K562 (cell line): Measurements from ENCODE around the gene TSHB. TPM values are rescaled to one million over a fixed set of nuclear protein-coding genes. Genes with fewer than 3 reads are reported as not detected.

ENCODE experiments used
- BDP1 ChIP-seq: IDR thresholded peaks from 3 replicates; pipeline ENCODE4 v1.6.1; 2011; ENCODE audit not compliant: insufficient read length, insufficient read depth
- BRD9 ChIP-seq: fragments of 450-650 bp; IDR thresholded peaks from 2 replicates; pipeline ENCODE4 v1.6.1; 2018; ENCODE audit warnings: low read depth; ENCODE audit not compliant: partially characterized antibody
- COPS2 ChIP-seq: fragments of 450-650 bp; conservative IDR thresholded peaks from 2 replicates; pipeline ENCODE4 v1.6.1; 2016; ENCODE audit warnings: mild to moderate bottlenecking, moderate library complexity
- DIDO1 ChIP-seq: fragments of 450-650 bp; IDR thresholded peaks from 2 replicates; pipeline ENCODE4 v1.6.1; 2016; ENCODE audit warnings: low read depth, missing biosample characterization, missing genetic modification characterization
- HNRNPUL1 ChIP-seq: fragments of 200-400 bp; formaldehyde crosslinking; IDR thresholded peaks from 2 replicates; pipeline ENCODE4 v1.6.1; 2017; ENCODE audit warnings: low read length
- REST ChIP-seq, 2 experiments: fragments of 450-650 bp; formaldehyde crosslinking in 1 of 2; IDR thresholded peaks; 2 replicates each; pipeline versions ENCODE4 v1.4.0 to v1.6.1; 2014 to 2020; ENCODE audit warnings: mild to moderate bottlenecking in 2 of 2, borderline replicate concordance in 1 of 2, low read depth in 1 of 2
- SMAD1 ChIP-seq: fragments of 150-350 bp; IDR thresholded peaks from 2 replicates; pipeline ENCODE4 v1.6.1; 2014; ENCODE audit warnings: low read length, low read depth; ENCODE audit not compliant: partially characterized antibody
- TFE3 ChIP-seq: fragments of 450-650 bp; formaldehyde crosslinking; IDR thresholded peaks from 2 replicates; pipeline ENCODE4 v1.4.0; 2020; ENCODE audit warnings: mild to moderate bottlenecking, mixed read lengths
- XRCC4 ChIP-seq: IDR thresholded peaks from one replicate; pipeline ENCODE4 v1.6.1; 2011; ENCODE audit not compliant: insufficient read depth, insufficient read length; ENCODE audit errors: extremely low read depth
- YY1 ChIP-seq, 3 experiments: IDR thresholded peaks; 2 replicates each; pipeline ENCODE4 v1.6.1; 2011; ENCODE audit warnings: low read length in 2 of 3, mild to moderate bottlenecking in 2 of 3, moderate library complexity in 2 of 3, borderline replicate concordance in 1 of 3, control low read depth in 1 of 3, low read depth in 1 of 3; ENCODE audit not compliant: insufficient read depth in 3 of 3, insufficient replicate concordance in 2 of 3, control insufficient read depth in 1 of 3, insufficient read length in 1 of 3; ENCODE audit errors: extremely low read depth in 1 of 3
- ZNF232 ChIP-seq: sonication (generic); formaldehyde crosslinking; IDR thresholded peaks from 2 replicates; pipeline ENCODE4 v1.8.0; 2022; ENCODE audit warnings: mild to moderate bottlenecking, missing genetic modification reagents
- ZNF766 ChIP-seq: fragments of 200-800 bp; sonication (Bioruptor generic); conservative IDR thresholded peaks from 2 replicates; pipeline ENCODE4 v1.6.1; 2016; ENCODE audit warnings: missing genetic modification characterization, missing compliant biosample characterization
- ZNF79 ChIP-seq: fragments of 250-450 bp; sonication (Bioruptor Pico); IDR thresholded peaks from 2 replicates; pipeline ENCODE4 v1.4.0; 2020; ENCODE audit warnings: low read depth, mild to moderate bottlenecking, moderate library complexity
- polyA plus RNA-seq, 8 experiments: library from polyadenylated mRNA; depleted of rRNA in 4 of 8; stranded (reverse) in 5 of 8; unstranded in 3 of 8; fragments of >200 nt; fragmentation: Nextera tagmentation in 2 of 8; fragmentation: Illumina TruSeq in 1 of 8; extraction: Ambion mirVana in 2 of 8; extraction: Trizol in 1 of 8; gene quantifications; 2 replicates each; pipeline versions ENCODE4 v1.2.1 to v1.2.3, GENCODE V29; 2011 to 2014; ENCODE audit warnings: inconsistent platforms in 1 of 8, missing spikeins in 1 of 8
- total RNA-seq, 7 experiments: library from RNA; depleted of rRNA in 6 of 7; stranded (reverse); fragments of >200 nt in 6 of 7; fragmentation: Illumina TruSeq in 2 of 7; extraction: Trizol in 2 of 7; gene quantifications; 2 replicates each; pipeline versions ENCODE4 v1.2.1 to v1.2.3, GENCODE V29; 2011 to 2021; ENCODE audit warnings: low replicate concordance in 1 of 7

Gene TSHB
- total and polyA plus RNA-seq, 9 of the 15 experiments (the other 6 are each of a cell fraction or from before 2014, with no cell fraction given): not detected

GRCh38 chr1:115029526-115029925 lies at the start of gene TSHB (continued):
- no peak for TF ChIP-seq XRCC4
- no peak for TF ChIP-seq REST (IDR thresholded peaks at IDR 0.05; ENCODE audit: borderline replicate concordance)
- no peak for TF ChIP-seq REST (CRISPR knock-in tag; IDR thresholded peaks at IDR 0.05; ENCODE audit: low read depth)
- no peak for TF ChIP-seq DIDO1 (tag)
- no peak for TF ChIP-seq TFE3
- TF ChIP-seq ZNF766: no peak
- TF ChIP-seq SMAD1: no peak
- TF ChIP-seq BRD9: no peak
- TF ChIP-seq YY1 (IDR thresholded peaks at IDR 0.05; ENCODE audit: borderline replicate concordance in 1 of 3, control insufficient read depth in 1 of 3, extremely low read depth in 1 of 3, insufficient read depth in 3 of 3, insufficient read length in 1 of 3, insufficient replicate concordance in 2 of 3, low read depth in 1 of 3, low read length in 2 of 3): no peak
- TF ChIP-seq ZNF79: no peak
- TF ChIP-seq ZNF232 (CRISPR knock-in tag): no peak
- no peak for TF ChIP-seq COPS2
- TF ChIP-seq HNRNPUL1: no peak
- TF ChIP-seq BDP1: no peak
- TF ChIP-seq, all 486 proteins: peak for 0
